Coronary artery (tissue), 2 donors: ENCODE measurements around the gene PRTFDC1.

Experiments used
- DNase-seq: peaks from one replicate; pipeline ENCODE4 v3.0.0-alpha.2; 2017; ENCODE audit warnings: low spot score
- H3K27ac ChIP-seq, 2 donors: fragments of 200-600 bp; sonication (generic); one replicate each; pipeline ENCODE4 v1.5.1; 2016 to 2019
- H3K4me3 ChIP-seq: fragments of 200-600 bp; sonication (generic); 2 replicates; pipeline ENCODE4 v1.5.1; 2016; ENCODE audit warnings: mild to moderate bottlenecking, moderate library complexity
- CTCF ChIP-seq: fragments of 200-600 bp; sonication (generic); IDR thresholded peaks from one replicate; pipeline ENCODE4 v1.5.1; 2019; ENCODE audit warnings: antibody characterized with exemption

PRTFDC1 gene

GRCh38 chr10:24968349-24968748 lies 15.9 kb upstream of the PRTFDC1 start:
- H3K27ac ChIP-seq, result no peak overlapping the region
- no peak overlapping the region for H3K4me3 ChIP-seq
- no peak for DNase-seq
- TF ChIP-seq CTCF, result no peak

- Histone ChIP-seq H3K4me3 (no peak overlapping the region), H3K27ac (no peak overlapping the region)
- no peak for DNase-seq
- no peak for TF ChIP-seq CTCF
Measured at GRCh38 chr10:24966962-24967481, 14.6 kb upstream of the PRTFDC1 start.

- no peak for TF ChIP-seq CTCF
- Histone ChIP-seq H3K4me3 (no peak overlapping the region), H3K27ac (no peak overlapping the region)
- no peak for DNase-seq
Measured at GRCh38 chr10:24965051-24965450, 12.6 kb upstream of the PRTFDC1 start.

- no peak for DNase-seq
- no peak for TF ChIP-seq CTCF
- Histone ChIP-seq H3K4me3 (no peak overlapping the region), H3K27ac (no peak overlapping the region)
Measured at GRCh38 chr10:24963521-24964041, 11.2 kb upstream of the PRTFDC1 start.

- TF ChIP-seq CTCF, result no peak
- no peak overlapping the region for H3K27ac ChIP-seq
- no peak for DNase-seq
Measured at GRCh38 chr10:24962995-24963394, 10.6 kb upstream of the PRTFDC1 start.

GRCh38 chr10:24961582-24961981 lies 9.2 kb upstream of the PRTFDC1 start:
- Histone ChIP-seq H3K4me3 (no peak overlapping the region), H3K27ac (no peak overlapping the region)
- no peak for DNase-seq
- no peak for TF ChIP-seq CTCF

More at GRCh38 chr10:24962995-24963394, 10.6 kb upstream of the PRTFDC1 start:
- no peak overlapping the region for H3K4me3 ChIP-seq

- Histone ChIP-seq H3K27ac (peak overlapping the region; percentile 18 to 82), H3K4me3 (no peak overlapping the region)
- no peak for DNase-seq
- no peak for TF ChIP-seq CTCF
Measured at GRCh38 chr10:24959382-24959730, 7.0 kb upstream of the PRTFDC1 start.
